HG03432 (cell line): ENCODE measurements around the gene EPB41.

ENCODE experiments used
- ATAC-seq: cut with Tn5 transposase; IDR thresholded peaks from one replicate; pipeline ENCODE4 v1.9.1; 2021; ENCODE audit warnings: mild to moderate bottlenecking, moderate library complexity; ENCODE audit not compliant: unreplicated experiment

The EPB41 gene

GRCh38 chr1:28890836-28891235 is 23.5 kb upstream of the EPB41 start:
- ATAC-seq: no peak

GRCh38 chr1:28891256-28891655 is 23.1 kb upstream of the EPB41 start:
- ATAC-seq: no peak

GRCh38 chr1:28893403-28894102 is 20.8 kb upstream of the EPB41 start:
- ATAC-seq: no peak

- no peak for ATAC-seq
These were observed 19.6 kb upstream of the EPB41 start for GRCh38 chr1:28894785-28895184.

GRCh38 chr1:28895896-28896608 is 18.3 kb upstream of the EPB41 start:
- no peak for ATAC-seq

GRCh38 chr1:28896609-28896986 is 17.8 kb upstream of the EPB41 start:
- ATAC-seq: no peak

GRCh38 chr1:28897789-28898188 is 16.6 kb upstream of the EPB41 start:
- no peak for ATAC-seq

- no peak for ATAC-seq
These were observed 15.9 kb upstream of the EPB41 start for GRCh38 chr1:28898405-28898881.

GRCh38 chr1:28899267-28899666 is 15.1 kb upstream of the EPB41 start:
- no peak for ATAC-seq

- no peak for ATAC-seq
These were observed 13.8 kb upstream of the EPB41 start for GRCh38 chr1:28900562-28900961.

- ATAC-seq: no peak
These were observed 11.6 kb upstream of the EPB41 start for GRCh38 chr1:28902738-28903137.

GRCh38 chr1:28905921-28906666 is 8.3 kb upstream of the EPB41 start:
- no peak for ATAC-seq

GRCh38 chr1:28909198-28909597 is 5.2 kb upstream of the EPB41 start:
- no peak for ATAC-seq

GRCh38 chr1:28910379-28911115 is 3.8 kb upstream of the EPB41 start:
- no peak for ATAC-seq

GRCh38 chr1:28913786-28914227 is 562 bp upstream of the EPB41 start:
- ATAC-seq: no peak

- peak; percentile 2 for ATAC-seq
These were observed 894 bp downstream of the EPB41 start for GRCh38 chr1:28915031-28915895.

GRCh38 chr1:28917757-28918118 is 3.4 kb downstream of the EPB41 start:
- no peak for ATAC-seq

GRCh38 chr1:28921286-28921869 is 7.0 kb downstream of the EPB41 start:
- ATAC-seq: no peak

GRCh38 chr1:28925350-28925891 is 11.1 kb downstream of the EPB41 start:
- no peak for ATAC-seq
